Peyer's patch (tissue), 4 donors: ENCODE data around the gene C10orf88. TPM values are rescaled to one million over a fixed set of nuclear protein-coding genes. Genes with fewer than 3 reads are reported as not detected.

ENCODE experiments used
- DNase-seq, 3 donors: peaks; one replicate each; pipeline ENCODE4 v3.0.0-alpha.2; 2017 to 2019
- H3K27ac ChIP-seq, 4 donors: fragments of 200-600 bp; sonication (generic); one replicate each; pipeline ENCODE4 v1.5.1; 2016 to 2019
- H3K27me3 ChIP-seq, 2 donors: fragments of 200-600 bp; sonication (generic); one replicate each; pipeline ENCODE4 v1.5.1; 2019
- H3K36me3 ChIP-seq, 3 donors: fragments of 200-600 bp; sonication (generic); one replicate each; pipeline ENCODE4 v1.5.1; 2016 to 2019
- H3K4me1 ChIP-seq, 4 donors: fragments of 200-600 bp; sonication (generic); one replicate each; pipeline ENCODE4 v1.5.1; 2016 to 2019
- H3K4me3 ChIP-seq, 4 donors: fragments of 200-600 bp; sonication (generic); 1 replicate in 3 of 4; 2 replicates in 1 of 4; pipeline ENCODE4 v1.5.1; 2016 to 2019; ENCODE audit warnings: mild to moderate bottlenecking in 1 of 4
- H3K9me3 ChIP-seq, 4 donors: fragments of 200-600 bp; sonication (generic); one replicate each; pipeline ENCODE4 v1.5.1; 2016 to 2019; ENCODE audit warnings: mild to moderate bottlenecking in 1 of 4
- POLR2A ChIP-seq, 2 donors: fragments of 450-650 bp; IDR thresholded peaks; one replicate each; pipeline ENCODE4 v1.5.1; 2017; ENCODE audit warnings: antibody characterized with exemption in 2 of 2, mild to moderate bottlenecking in 2 of 2, moderate library complexity in 2 of 2
- total RNA-seq, 4 donors: library from RNA; depleted of rRNA; stranded (reverse); fragments of >200 nt; gene quantifications; one replicate each; pipeline ENCODE4 v1.1.0, GENCODE V29; 2016
- TF ChIP-seq, protein P1 (sequence below), 6 experiments: fragments of 450-650 bp in 4 of 6; fragments of 200-600 bp in 2 of 6; sonication (generic) in 1 of 6; IDR thresholded peaks; one replicate each; pipeline ENCODE4 v1.5.1; 2017 to 2019; ENCODE audit warnings: antibody characterized with exemption in 6 of 6, mild to moderate bottlenecking in 3 of 6, moderate library complexity in 1 of 6

Gene C10orf88
- total RNA-seq, 4 donors from 2014 or later: 5.6 to 93.3 (median 7.5) TPM

DNA sequence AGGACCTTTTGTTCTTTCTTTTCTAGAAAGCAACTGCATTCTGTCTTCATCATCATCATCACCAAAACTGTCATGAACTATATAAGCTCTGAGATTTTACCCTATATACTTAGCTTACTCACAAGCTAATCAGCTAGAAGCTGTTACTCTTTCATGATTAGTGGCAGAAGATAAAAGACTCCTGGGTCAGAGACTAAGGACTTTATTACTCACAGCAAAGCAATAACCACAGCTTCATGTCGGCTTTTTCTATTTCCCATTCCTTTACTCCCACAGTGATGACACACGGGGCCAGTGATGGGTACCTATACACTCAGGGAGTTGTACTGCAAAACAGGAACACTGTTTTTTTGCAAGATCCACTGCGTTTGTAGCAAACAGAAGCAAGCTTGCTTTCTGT, 8.4 kb upstream of the C10orf88 start:
- H3K27me3 ChIP-seq: no peaks in the 10 kb centered on the region
- H3K9me3 ChIP-seq: peaks cover 0 to 7% (median 0%) of the 10 kb centered on the region in 4 donors
- no peak for DNase-seq
- no peaks in the 10 kb centered on the region for H3K36me3 ChIP-seq
- H3K4me1 ChIP-seq: no peaks in the 10 kb centered on the region
- no peak overlapping the region for H3K27ac ChIP-seq
- TF ChIP-seq, protein P1, sequence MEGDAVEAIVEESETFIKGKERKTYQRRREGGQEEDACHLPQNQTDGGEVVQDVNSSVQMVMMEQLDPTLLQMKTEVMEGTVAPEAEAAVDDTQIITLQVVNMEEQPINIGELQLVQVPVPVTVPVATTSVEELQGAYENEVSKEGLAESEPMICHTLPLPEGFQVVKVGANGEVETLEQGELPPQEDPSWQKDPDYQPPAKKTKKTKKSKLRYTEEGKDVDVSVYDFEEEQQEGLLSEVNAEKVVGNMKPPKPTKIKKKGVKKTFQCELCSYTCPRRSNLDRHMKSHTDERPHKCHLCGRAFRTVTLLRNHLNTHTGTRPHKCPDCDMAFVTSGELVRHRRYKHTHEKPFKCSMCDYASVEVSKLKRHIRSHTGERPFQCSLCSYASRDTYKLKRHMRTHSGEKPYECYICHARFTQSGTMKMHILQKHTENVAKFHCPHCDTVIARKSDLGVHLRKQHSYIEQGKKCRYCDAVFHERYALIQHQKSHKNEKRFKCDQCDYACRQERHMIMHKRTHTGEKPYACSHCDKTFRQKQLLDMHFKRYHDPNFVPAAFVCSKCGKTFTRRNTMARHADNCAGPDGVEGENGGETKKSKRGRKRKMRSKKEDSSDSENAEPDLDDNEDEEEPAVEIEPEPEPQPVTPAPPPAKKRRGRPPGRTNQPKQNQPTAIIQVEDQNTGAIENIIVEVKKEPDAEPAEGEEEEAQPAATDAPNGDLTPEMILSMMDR (IDR thresholded peaks at IDR 0.05): no peak
- TF ChIP-seq POLR2A (IDR thresholded peaks at IDR 0.05): no peak
- H3K4me3 ChIP-seq: no peak overlapping the region

DNA sequence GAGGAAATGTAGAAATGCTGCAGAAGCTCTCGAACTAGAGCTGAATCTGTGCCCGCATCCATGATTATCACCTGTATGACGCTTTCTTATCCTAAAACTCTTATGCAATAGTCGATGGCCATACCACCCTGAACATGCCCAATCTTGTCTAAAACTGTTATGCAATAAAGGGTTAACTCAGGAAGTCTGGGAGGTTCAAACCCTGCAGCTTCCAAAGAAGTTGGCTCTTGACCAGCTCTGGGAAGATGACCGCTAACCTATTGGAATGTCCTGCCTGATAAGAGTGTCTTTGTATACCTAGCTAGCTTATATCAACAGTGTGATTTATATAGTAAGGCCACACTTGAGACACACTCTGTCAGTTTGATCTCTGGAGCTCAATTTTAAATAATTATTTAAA, 3.4 kb upstream of the C10orf88 start:
- H3K27me3 ChIP-seq: no peaks in the 10 kb centered on the region
- peaks cover 0 to 10% (median 0%) of the 10 kb centered on the region in 4 donors for H3K9me3 ChIP-seq
- H3K27ac ChIP-seq: no peak overlapping the region
- H3K4me1 ChIP-seq: peaks cover 6 to 18% (median 11%) of the 10 kb centered on the region in 4 donors
- no peaks in the 10 kb centered on the region for H3K36me3 ChIP-seq
- DNase-seq: no peak
- TF ChIP-seq, protein P1 (IDR thresholded peaks at IDR 0.05): no peak
- TF ChIP-seq POLR2A (IDR thresholded peaks at IDR 0.05): no peak
- H3K4me3 ChIP-seq: no peak overlapping the region

DNA sequence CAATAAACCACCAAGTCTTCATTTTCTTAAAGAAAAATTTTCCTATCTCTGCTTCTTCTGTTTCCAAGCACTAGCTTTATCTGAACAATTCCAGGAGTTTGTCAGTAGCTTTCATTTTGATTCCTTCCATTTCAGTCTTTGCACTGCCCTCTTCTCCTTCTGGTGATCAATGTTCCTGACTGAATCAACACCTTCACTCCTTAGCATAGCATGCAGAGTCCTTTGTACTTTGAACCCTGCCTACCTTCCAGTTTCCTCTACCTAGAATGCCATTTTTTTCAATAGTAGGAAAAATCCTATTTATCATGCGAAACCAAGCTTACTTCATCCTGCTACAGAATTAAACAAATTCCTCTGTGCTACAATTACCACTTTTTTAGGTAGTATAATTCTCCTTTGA, 1.9 kb upstream of the C10orf88 start:
- H3K27me3 ChIP-seq: no peaks in the 10 kb centered on the region
- DNase-seq: no peak
- H3K27ac ChIP-seq: no peak overlapping the region
- peaks cover 6 to 20% (median 11%) of the 10 kb centered on the region in 4 donors for H3K4me1 ChIP-seq
- no peak overlapping the region for H3K4me3 ChIP-seq
- H3K9me3 ChIP-seq: peaks cover 0 to 10% (median 0%) of the 10 kb centered on the region in 4 donors
- TF ChIP-seq POLR2A (IDR thresholded peaks at IDR 0.05): no peak
- TF ChIP-seq, protein P1 (IDR thresholded peaks at IDR 0.05): no peak
- H3K36me3 ChIP-seq: no peaks in the 10 kb centered on the region

DNA sequence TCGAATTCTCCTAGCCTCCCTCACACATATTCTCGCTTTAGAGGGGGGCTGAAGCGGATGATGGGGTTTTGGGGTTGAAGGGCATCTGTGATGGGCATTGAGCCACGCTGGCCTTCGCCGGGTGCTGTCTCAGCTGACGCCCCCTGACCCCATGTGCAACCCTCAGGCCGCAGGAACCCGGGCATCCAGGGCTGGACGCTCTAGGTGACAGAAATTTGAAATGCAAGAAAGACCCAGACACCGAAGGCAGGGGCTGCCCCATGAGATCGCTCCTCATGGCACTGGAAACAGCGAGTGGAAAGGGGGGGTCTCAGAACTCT, 664 bp upstream of the C10orf88 start:
- Histone ChIP-seq H3K36me3 (no peaks in the 10 kb centered on the region), H3K9me3 (peaks cover 0 to 10% (median 0%) of the 10 kb centered on the region in 4 donors)
- TF ChIP-seq, protein P1 (IDR thresholded peaks at IDR 0.05): no peak
- no peak for TF ChIP-seq POLR2A (IDR thresholded peaks at IDR 0.05)

DNA sequence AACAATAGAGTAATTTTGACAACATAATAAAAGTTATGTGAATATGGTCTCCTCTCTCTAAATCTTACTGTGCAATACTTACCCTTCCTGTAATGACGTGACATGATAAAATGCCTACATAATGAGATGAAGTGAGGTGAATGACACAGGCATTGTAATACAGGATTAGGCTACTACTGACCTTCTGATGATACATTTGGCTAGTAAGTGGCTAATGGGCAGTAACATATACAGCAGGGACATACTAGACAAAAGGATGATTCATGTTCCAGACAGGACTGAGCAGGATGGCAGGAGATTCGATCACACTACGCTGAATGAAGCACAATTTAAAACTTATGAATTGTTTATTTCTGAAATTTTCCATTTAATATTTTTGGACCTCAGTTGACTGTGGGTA, 4.7 kb downstream of the C10orf88 start:
- Histone ChIP-seq H3K27ac (no peak overlapping the region), H3K9me3 (peaks cover 0 to 4% (median 0%) of the 10 kb centered on the region in 4 donors), H3K4me3 (no peak overlapping the region), H3K4me1 (peaks cover 6 to 14% (median 7%) of the 10 kb centered on the region in 4 donors), H3K36me3 (peaks cover 0 to 30% (median 0%) of the 10 kb centered on the region in 3 donors), H3K27me3 (no peaks in the 10 kb centered on the region)
- DNase-seq: no peak
- TF ChIP-seq, protein P1 (IDR thresholded peaks at IDR 0.05): no peak
- TF ChIP-seq POLR2A (IDR thresholded peaks at IDR 0.05): no peak

More for the DNA sequence above, 664 bp upstream of the C10orf88 start:
- peak in 1 of 3 donors; percentile 47 for DNase-seq
- H3K4me1 ChIP-seq: peaks cover 6 to 20% (median 11%) of the 10 kb centered on the region in 4 donors
- H3K27me3 ChIP-seq: no peaks in the 10 kb centered on the region
- H3K27ac ChIP-seq: peak overlapping the region in 1 of 4 donors; percentile 84
- peak overlapping the region; percentile 83 to 93 (median 86) for H3K4me3 ChIP-seq
